ENCODE measurements around the gene SPG7.

SPG7 gene

GRCh38 chr16:89600956-89601355 lies 92.8 kb downstream of the SPG7 start:
- DNase-seq, result no peak

- DNase-seq, result no peak
Observed at GRCh38 chr16:89601906-89602272, 93.7 kb downstream of the SPG7 start.

GRCh38 chr16:89602273-89602951 lies 94.2 kb downstream of the SPG7 start:
- DNase-seq, result no peak

GRCh38 chr16:89602952-89603590 lies 94.9 kb downstream of the SPG7 start:
- DNase-seq, result no peak

DNA sequence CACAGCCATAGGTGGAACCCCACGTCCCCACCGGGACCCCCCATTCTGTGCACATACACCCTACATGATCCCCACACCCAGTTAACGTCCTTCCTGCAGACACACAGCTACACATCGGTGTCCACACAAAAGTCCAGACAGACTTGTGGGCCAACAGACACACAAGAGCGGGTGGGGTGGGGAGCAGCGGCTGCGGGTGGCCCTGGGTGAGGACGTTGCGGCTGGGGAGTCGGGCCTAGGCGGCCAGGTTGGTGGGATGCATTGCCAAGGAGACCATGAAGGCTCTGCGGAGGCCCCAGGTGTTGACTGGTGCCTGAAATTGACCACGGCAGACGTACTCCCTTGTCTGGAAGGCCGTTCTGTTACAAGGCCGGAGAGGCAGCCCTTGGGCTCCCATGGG lies 96.6 kb downstream of the SPG7 start:
- DNase-seq, result no peak

DNA sequence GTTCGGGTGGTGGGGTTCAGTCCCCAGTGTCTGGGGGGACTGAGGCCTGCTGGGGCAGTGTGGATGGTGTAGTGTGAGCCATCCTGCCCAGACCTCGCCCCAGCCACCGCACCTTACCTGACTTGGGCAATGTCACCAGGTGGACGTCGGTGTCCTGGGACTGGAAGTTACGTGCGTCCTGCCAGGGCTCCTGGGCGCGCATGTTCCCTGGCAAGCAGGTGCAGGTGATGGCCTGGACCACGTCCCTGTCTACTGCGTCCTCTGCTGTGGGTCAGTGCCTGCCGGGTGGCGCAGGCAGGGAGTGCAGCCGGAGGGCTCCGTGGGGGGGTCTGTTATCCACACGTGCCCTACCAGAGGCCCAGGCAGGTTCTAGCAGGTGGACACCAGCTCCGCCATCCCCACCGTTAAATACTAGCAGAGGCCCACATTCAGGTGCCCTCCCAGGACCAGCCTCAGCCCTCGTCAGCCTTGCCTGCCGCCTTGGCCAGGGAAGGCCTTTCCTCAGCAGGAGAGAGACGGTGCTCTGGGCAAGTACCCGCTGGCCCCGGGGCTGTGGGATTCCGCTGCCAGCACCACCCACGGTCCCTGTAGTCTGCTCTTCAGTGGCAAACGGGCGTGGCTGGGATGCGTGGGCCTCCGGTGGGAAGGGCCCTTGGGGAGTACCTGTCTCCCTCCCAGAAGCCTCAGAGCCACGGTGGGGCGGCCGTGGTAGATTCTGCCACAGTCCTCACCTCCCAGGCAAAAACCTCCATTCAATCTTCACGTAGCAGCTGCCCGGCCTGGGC lies 97.2 kb downstream of the SPG7 start:
- DNase-seq, result no peak

- DNase-seq, result no peak
Observed at GRCh38 chr16:89606006-89606405, 97.8 kb downstream of the SPG7 start.

Data from C1 segment of cervical spinal cord (tissue), 14 donors.